ENCODE measurements around the gene SLC6A2.

SLC6A2 gene

DNA sequence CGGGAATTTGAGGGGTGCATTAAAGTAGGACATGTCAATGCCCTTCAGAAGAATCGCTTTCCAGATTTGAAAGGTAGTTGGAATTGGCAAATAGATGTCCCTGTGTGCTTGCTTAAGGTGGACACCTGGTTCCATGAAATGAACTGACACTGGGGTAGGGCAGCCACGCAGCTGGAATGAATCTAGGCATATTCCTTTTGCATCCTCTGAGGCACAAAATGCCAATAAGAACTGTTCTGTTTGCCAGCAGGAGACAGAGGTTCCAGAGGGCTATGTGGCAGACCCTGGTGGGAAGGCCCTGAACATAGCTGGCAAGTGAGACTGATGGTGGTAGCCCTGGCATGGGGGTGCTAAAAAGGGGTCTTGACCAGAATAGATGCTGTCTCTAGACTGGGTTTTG is 61.5 kb downstream of the SLC6A2 start:
- Histone ChIP-seq H3K9me3 (ENCODE audit: control insufficient read depth, low read length) (no peaks in the 10 kb centered on the region), H3K27ac (ENCODE audit: low read length, poor library complexity, severe bottlenecking) (no peak overlapping the region), H2BK5ac (ENCODE audit: low read depth, low read length, poor library complexity, severe bottlenecking) (no peak overlapping the region), H4K8ac (ENCODE audit: low read length) (no peak overlapping the region), H3K79me1 (replicated peaks; ENCODE audit: low read length, poor library complexity, severe bottlenecking) (no peaks in the 10 kb centered on the region), H2AFZ (ENCODE audit: low read depth, low read length) (no peak overlapping the region), H3K4ac (ENCODE audit: low read depth in 1 of 2, low read length in 2 of 2) (no peak overlapping the region), H2AK5ac (ENCODE audit: low read length, severe bottlenecking) (no peak overlapping the region), H3K14ac (ENCODE audit: low read length in 2 of 2) (no peak overlapping the region), H2BK12ac (ENCODE audit: low read length in 2 of 2) (no peak overlapping the region), H3K4me2 (ENCODE audit: low read length, poor library complexity, severe bottlenecking) (no peak overlapping the region), H3K23ac (ENCODE audit: low read length in 2 of 2) (no peak overlapping the region), H2BK15ac (ENCODE audit: low read depth, poor library complexity, severe bottlenecking) (no peak overlapping the region), H3K18ac (ENCODE audit: low read depth in 1 of 2, low read length in 2 of 2) (no peak overlapping the region), H3K4me3 (ENCODE audit: insufficient read depth in 1 of 2, low read depth in 1 of 2, low read length in 2 of 2) (no peak overlapping the region), H3K4me1 (ENCODE audit: control insufficient read depth, insufficient read depth, low read depth, low read length) (no peaks in the 10 kb centered on the region), H3K36me3 (ENCODE audit: control insufficient read depth in 1 of 2, insufficient read depth in 2 of 2, low read depth in 1 of 2, low read length in 2 of 2) (no peaks in the 10 kb centered on the region), H3K9ac (ENCODE audit: low read length) (no peak overlapping the region), H2BK120ac (ENCODE audit: low read depth, low read length) (no peak overlapping the region), H3K27me3 (ENCODE audit: control insufficient read depth in 1 of 2, insufficient read depth in 1 of 2, low read length in 2 of 2) (peaks cover 4 to 26% of the 10 kb centered on the region in 2 experiments), H4K91ac (ENCODE audit: low read length) (no peak overlapping the region)
- no peak for DNase-seq
- 64% methylated on average over 3 of the region's 3 CpGs for WGBS

- Histone ChIP-seq H3K27me3 (ENCODE audit: control insufficient read depth in 1 of 2, insufficient read depth in 1 of 2, low read length in 2 of 2) (peaks cover 0 to 5% of the 10 kb centered on the region in 2 experiments), H3K9me3 (ENCODE audit: control insufficient read depth, low read length) (no peaks in the 10 kb centered on the region), H2BK120ac (ENCODE audit: low read depth, low read length) (no peak overlapping the region), H3K4me1 (ENCODE audit: control insufficient read depth, insufficient read depth, low read depth, low read length) (no peaks in the 10 kb centered on the region), H4K91ac (ENCODE audit: low read length) (no peak overlapping the region), H3K23ac (ENCODE audit: low read length in 2 of 2) (no peak overlapping the region), H3K4ac (ENCODE audit: low read depth in 1 of 2, low read length in 2 of 2) (no peak overlapping the region), H3K14ac (ENCODE audit: low read length in 2 of 2) (no peak overlapping the region), H4K8ac (ENCODE audit: low read length) (no peak overlapping the region), H2BK15ac (ENCODE audit: low read depth, poor library complexity, severe bottlenecking) (no peak overlapping the region), H3K9ac (ENCODE audit: low read length) (no peak overlapping the region), H2AK5ac (ENCODE audit: low read length, severe bottlenecking) (no peak overlapping the region), H2BK12ac (ENCODE audit: low read length in 2 of 2) (no peak overlapping the region), H3K36me3 (ENCODE audit: control insufficient read depth in 1 of 2, insufficient read depth in 2 of 2, low read depth in 1 of 2, low read length in 2 of 2) (no peaks in the 10 kb centered on the region), H2AFZ (ENCODE audit: low read depth, low read length) (no peak overlapping the region), H3K27ac (ENCODE audit: low read length, poor library complexity, severe bottlenecking) (no peak overlapping the region), H2BK5ac (ENCODE audit: low read depth, low read length, poor library complexity, severe bottlenecking) (no peak overlapping the region), H3K4me3 (ENCODE audit: insufficient read depth in 1 of 2, low read depth in 1 of 2, low read length in 2 of 2) (no peak overlapping the region), H3K4me2 (ENCODE audit: low read length, poor library complexity, severe bottlenecking) (no peak overlapping the region), H3K18ac (ENCODE audit: low read depth in 1 of 2, low read length in 2 of 2) (no peak overlapping the region), H3K79me1 (replicated peaks; ENCODE audit: low read length, poor library complexity, severe bottlenecking) (no peaks in the 10 kb centered on the region)
- DNase-seq, result no peak
- WGBS, result 64% methylated on average over 4 of the region's 5 CpGs
These were observed 69.4 kb downstream of the SLC6A2 start for GRCh38 chr16:55725055-55725777.

DNA sequence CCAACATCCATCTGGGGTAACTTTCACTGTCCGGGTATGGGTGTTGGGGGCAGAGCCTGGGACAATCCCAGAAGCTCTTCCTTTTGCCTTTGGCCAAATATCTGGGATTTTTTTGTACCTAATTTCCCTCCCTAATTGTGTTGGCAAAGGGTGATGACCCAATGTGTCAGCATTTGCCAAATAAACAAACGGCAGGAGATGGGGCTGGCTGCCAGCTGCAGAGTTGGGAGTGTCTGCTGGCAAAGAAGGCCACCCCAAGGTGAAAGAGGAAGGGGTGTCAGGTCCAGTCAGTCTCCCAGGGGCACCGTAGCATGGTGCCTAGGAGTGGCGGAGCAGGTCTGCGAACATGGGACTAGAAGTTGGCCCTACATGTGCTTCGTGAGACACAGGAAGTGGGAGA is 73.0 kb downstream of the SLC6A2 start:
- WGBS, result 74% methylated on average over 5 of the region's 6 CpGs
- no peak overlapping the region for H2BK15ac ChIP-seq (ENCODE audit: low read depth, poor library complexity, severe bottlenecking)
- H3K4me2 ChIP-seq (ENCODE audit: low read length, poor library complexity, severe bottlenecking), result no peak overlapping the region
- H2AK5ac ChIP-seq (ENCODE audit: low read length, severe bottlenecking), result no peak overlapping the region
- H3K18ac ChIP-seq (ENCODE audit: low read depth in 1 of 2, low read length in 2 of 2), result no peak overlapping the region
- H3K23ac ChIP-seq (ENCODE audit: low read length in 2 of 2), result no peak overlapping the region
- peaks cover 0 to 11% of the 10 kb centered on the region in 2 experiments for H3K27me3 ChIP-seq (ENCODE audit: control insufficient read depth in 1 of 2, insufficient read depth in 1 of 2, low read length in 2 of 2)
- no peaks in the 10 kb centered on the region for H3K79me1 ChIP-seq (replicated peaks; ENCODE audit: low read length, poor library complexity, severe bottlenecking)
- H2BK12ac ChIP-seq (ENCODE audit: low read length in 2 of 2), result no peak overlapping the region
- no peak overlapping the region for H2AFZ ChIP-seq (ENCODE audit: low read depth, low read length)
- DNase-seq, result no peak
- no peak overlapping the region for H4K91ac ChIP-seq (ENCODE audit: low read length)
- H3K36me3 ChIP-seq (ENCODE audit: control insufficient read depth in 1 of 2, insufficient read depth in 2 of 2, low read depth in 1 of 2, low read length in 2 of 2), result no peaks in the 10 kb centered on the region
- no peak overlapping the region for H3K4ac ChIP-seq (ENCODE audit: low read depth in 1 of 2, low read length in 2 of 2)
- no peak overlapping the region for H3K4me3 ChIP-seq (ENCODE audit: insufficient read depth in 1 of 2, low read depth in 1 of 2, low read length in 2 of 2)
- H4K8ac ChIP-seq (ENCODE audit: low read length), result no peak overlapping the region
- no peak overlapping the region for H3K27ac ChIP-seq (ENCODE audit: low read length, poor library complexity, severe bottlenecking)
- H3K9me3 ChIP-seq (ENCODE audit: control insufficient read depth, low read length), result no peaks in the 10 kb centered on the region
- H2BK5ac ChIP-seq (ENCODE audit: low read depth, low read length, poor library complexity, severe bottlenecking), result no peak overlapping the region
- H3K4me1 ChIP-seq (ENCODE audit: control insufficient read depth, insufficient read depth, low read depth, low read length), result no peaks in the 10 kb centered on the region
- H3K9ac ChIP-seq (ENCODE audit: low read length), result no peak overlapping the region
- no peak overlapping the region for H3K14ac ChIP-seq (ENCODE audit: low read length in 2 of 2)
- H2BK120ac ChIP-seq (ENCODE audit: low read depth, low read length), result no peak overlapping the region

GRCh38 chr16:55730115-55730514 is 74.3 kb downstream of the SLC6A2 start:
- Histone ChIP-seq H3K27ac (ENCODE audit: low read length, poor library complexity, severe bottlenecking) (no peak overlapping the region), H3K9me3 (ENCODE audit: control insufficient read depth, low read length) (no peaks in the 10 kb centered on the region), H2BK120ac (ENCODE audit: low read depth, low read length) (no peak overlapping the region), H4K8ac (ENCODE audit: low read length) (no peak overlapping the region), H3K9ac (ENCODE audit: low read length) (no peak overlapping the region), H2AK5ac (ENCODE audit: low read length, severe bottlenecking) (no peak overlapping the region), H3K79me1 (replicated peaks; ENCODE audit: low read length, poor library complexity, severe bottlenecking) (no peaks in the 10 kb centered on the region), H3K27me3 (ENCODE audit: control insufficient read depth in 1 of 2, insufficient read depth in 1 of 2, low read length in 2 of 2) (peaks cover 0 to 11% of the 10 kb centered on the region in 2 experiments), H2BK5ac (ENCODE audit: low read depth, low read length, poor library complexity, severe bottlenecking) (no peak overlapping the region), H3K18ac (ENCODE audit: low read depth in 1 of 2, low read length in 2 of 2) (no peak overlapping the region), H3K36me3 (ENCODE audit: control insufficient read depth in 1 of 2, insufficient read depth in 2 of 2, low read depth in 1 of 2, low read length in 2 of 2) (no peaks in the 10 kb centered on the region), H3K4me1 (ENCODE audit: control insufficient read depth, insufficient read depth, low read depth, low read length) (no peaks in the 10 kb centered on the region), H2BK12ac (ENCODE audit: low read length in 2 of 2) (no peak overlapping the region), H3K14ac (ENCODE audit: low read length in 2 of 2) (no peak overlapping the region), H3K23ac (ENCODE audit: low read length in 2 of 2) (no peak overlapping the region), H4K91ac (ENCODE audit: low read length) (no peak overlapping the region), H2AFZ (ENCODE audit: low read depth, low read length) (no peak overlapping the region), H3K4me3 (ENCODE audit: insufficient read depth in 1 of 2, low read depth in 1 of 2, low read length in 2 of 2) (no peak overlapping the region), H3K4ac (ENCODE audit: low read depth in 1 of 2, low read length in 2 of 2) (no peak overlapping the region), H2BK15ac (ENCODE audit: low read depth, poor library complexity, severe bottlenecking) (no peak overlapping the region), H3K4me2 (ENCODE audit: low read length, poor library complexity, severe bottlenecking) (no peak overlapping the region)
- WGBS, result 68% methylated on average over 5 of the region's 5 CpGs
- DNase-seq, result no peak
